K562 (cell line): ENCODE measurements around the gene CPNE9. TPM values are rescaled to one million over a fixed set of nuclear protein-coding genes. Genes with fewer than 3 reads are reported as not detected.

Source experiments
- ATAC-seq: fragments of 200-7000 bp; cut with Tn5 transposase; 3 replicates; pipeline ENCODE4 v1.9.1; 2020; ENCODE audit warnings: moderate library complexity
- BruUV-seq: library from RNA; stranded (reverse); fragments of 400-500 nt; replicated peaks from 2 replicates; lab custom pipeline; 2021; lab: Mats Ljungman, UMichigan
- CTCF ChIA-PET: fragments of 300-600 bp; formaldehyde crosslinking; extraction: SDS; loops from one replicate; lab custom pipeline; 2021; ENCODE audit warnings: low intra/inter-chr PET ratio; lab: Yijun Ruan, JAX
- POLR2A ChIA-PET: fragments of 300-600, 350-650 bp; sonication (Branson Sonifier 250); formaldehyde crosslinking; extraction: SDS; loops from one replicate; lab custom pipeline; 2021; ENCODE audit warnings: antibody characterized with exemption, inconsistent platforms; lab: Yijun Ruan, JAX
- DNase-seq, 4 experiments: peaks; one replicate each; pipeline versions ENCODE4 v3.0.0 to v3.0.0-alpha.2; 2011 to 2018; ENCODE audit warnings: low spot score in 3 of 4, mixed read lengths in 3 of 4; ENCODE audit errors: extremely low read depth in 1 of 4
- FAIRE-seq: peaks from 2 replicates; lab custom pipeline; 2011; peaks lifted over from hg19 to GRCh38; lab: Jason Lieb, UNC
- H2AFZ ChIP-seq: 2 replicates; pipeline ENCODE4 v1.6.0; 2011; ENCODE audit warnings: low read depth, low read length, control low read depth, inconsistent platforms
- H3K27ac ChIP-seq: fragments of 200-600 bp; 3 replicates; pipeline ENCODE4 v1.8.0; 2011; ENCODE audit warnings: low read depth, mild to moderate bottlenecking, control low read depth, inconsistent platforms, low read length, moderate library complexity, mixed read lengths; ENCODE audit errors: extremely low read depth
- H3K27me3 ChIP-seq, 2 experiments: fragments of 300-600 bp in 1 of 2; 2 replicates in 1 of 2; 3 replicates in 1 of 2; pipeline versions ENCODE4 v1.6.0 to v1.8.0; 2011; ENCODE audit warnings: inconsistent platforms in 2 of 2, low read length in 2 of 2, mild to moderate bottlenecking in 1 of 2, mixed read lengths in 1 of 2, moderate library complexity in 1 of 2; ENCODE audit not compliant: control insufficient read depth in 2 of 2, insufficient read depth in 2 of 2
- H3K36me3 ChIP-seq: fragments of 300-600 bp; 3 replicates; pipeline ENCODE4 v1.8.0; 2011; ENCODE audit warnings: mild to moderate bottlenecking, low read length, inconsistent platforms; ENCODE audit not compliant: control insufficient read depth, insufficient read depth
- H3K4me1 ChIP-seq, 2 experiments: fragments of 200-600 bp in 1 of 2; replicated peaks in 1 of 2; 2 replicates in 1 of 2; 3 replicates in 1 of 2; pipeline versions ENCODE4 v1.5.1 to v1.8.0; 2011; ENCODE audit warnings: inconsistent platforms in 2 of 2, low read length in 2 of 2, mild to moderate bottlenecking in 1 of 2, mixed read lengths in 1 of 2, moderate library complexity in 1 of 2; ENCODE audit not compliant: control insufficient read depth in 2 of 2, insufficient read depth in 2 of 2
- H3K4me2 ChIP-seq: 2 replicates; pipeline ENCODE4 v1.6.1; 2011; ENCODE audit warnings: low read length, control low read depth, inconsistent platforms, mixed read lengths; ENCODE audit not compliant: insufficient read depth
- H3K4me3 ChIP-seq: fragments of 200-600 bp; sonication (generic), shearing (Covaris generic); 2 replicates; pipeline ENCODE4 v1.5.1; 2016; ENCODE audit warnings: control low read depth, inconsistent platforms
- H3K79me2 ChIP-seq: fragments of 200-600 bp; 3 replicates; pipeline ENCODE4 v1.8.0; 2011; ENCODE audit warnings: low read length, inconsistent platforms; ENCODE audit not compliant: control insufficient read depth, insufficient read depth
- H3K9ac ChIP-seq, 2 experiments: 2 replicates each; pipeline versions ENCODE4 v1.6.0 to v1.6.1; 2011; ENCODE audit warnings: low read depth in 2 of 2, low read length in 2 of 2, control low read depth in 1 of 2, inconsistent platforms in 1 of 2, mild to moderate bottlenecking in 1 of 2, mixed read lengths in 1 of 2; ENCODE audit not compliant: insufficient read depth in 1 of 2
- H3K9me1 ChIP-seq: one replicate; pipeline ENCODE4 v1.6.0; 2011; ENCODE audit warnings: inconsistent platforms, mild to moderate bottlenecking, low read length, moderate library complexity; ENCODE audit not compliant: control insufficient read depth, insufficient read depth
- H3K9me3 ChIP-seq: replicated peaks from 2 replicates; pipeline ENCODE4 v1.5.1; 2011; ENCODE audit warnings: low read depth, low read length, inconsistent platforms; ENCODE audit not compliant: control insufficient read depth, insufficient read depth
- H4K20me1 ChIP-seq: replicated peaks from 2 replicates; pipeline ENCODE4 v1.6.1; 2011; ENCODE audit warnings: low read length, inconsistent platforms, mixed read lengths; ENCODE audit not compliant: control insufficient read depth, insufficient read depth
- ARID1B ChIP-seq: fragments of 450-650 bp; IDR thresholded peaks from 2 replicates; pipeline ENCODE4 v1.6.1; 2016; ENCODE audit warnings: antibody characterized with exemption, mild to moderate bottlenecking, inconsistent platforms
- HDAC6 ChIP-seq: IDR thresholded peaks from 2 replicates; pipeline ENCODE4 v1.6.1; 2012; ENCODE audit warnings: low read depth, mild to moderate bottlenecking, control low read depth, inconsistent platforms, low read length, moderate library complexity
- MAFK ChIP-seq: IDR thresholded peaks from 2 replicates; pipeline ENCODE4 v1.6.1; 2011; ENCODE audit warnings: low read length, improper control_type of control experiment
- PCBP1 ChIP-seq: fragments of 200-400 bp; formaldehyde crosslinking; IDR thresholded peaks from 2 replicates; pipeline ENCODE4 v1.6.1; 2018; ENCODE audit warnings: mild to moderate bottlenecking, low read depth, low read length; ENCODE audit not compliant: poor library complexity, severe bottlenecking
- RBM34 ChIP-seq: fragments of 200-400 bp; formaldehyde crosslinking; IDR thresholded peaks from 2 replicates; pipeline ENCODE4 v1.6.1; 2018; ENCODE audit warnings: low read length, borderline replicate concordance; ENCODE audit not compliant: insufficient read depth
- TRIM25 ChIP-seq: fragments of 450-650 bp; IDR thresholded peaks from 2 replicates; pipeline ENCODE4 v1.7.0; 2016; ENCODE audit warnings: borderline replicate concordance
- ZNF197 ChIP-seq: fragments of 200-800 bp; sonication (Bioruptor generic); IDR thresholded peaks from 2 replicates; pipeline ENCODE4 v1.6.1; 2016; ENCODE audit warnings: low read depth, missing genetic modification characterization, missing compliant biosample characterization
- ZNF318 ChIP-seq, 2 experiments: fragments of 450-650 bp; IDR thresholded peaks; 2 replicates each; pipeline ENCODE4 v1.6.1; 2016; ENCODE audit warnings: mild to moderate bottlenecking in 2 of 2, borderline replicate concordance in 1 of 2, low read depth in 1 of 2, moderate library complexity in 1 of 2
- WGBS: fragments of 100-300 bp; shearing (Covaris generic); methylation state at CpG from one replicate; pipeline ENCODE4 v1.1.6; 2016; ENCODE audit warnings: low coverage, mixed read lengths; ENCODE audit not compliant: insufficient coverage; ENCODE audit errors: missing lambda C conversion rate; 5-methylcytosine and 5-hydroxymethylcytosine counted together
- in situ Hi-C: fragments of 300-500 bp; cut with MboI; formaldehyde crosslinking; loops from 4 replicates; pipeline ENCODE4 v1.15.0; 2018; ENCODE audit warnings: inconsistent platforms, mixed read lengths
- intact Hi-C: fragments of 100-400 bp; cut with micrococcal nuclease; formaldehyde crosslinking; loops from 2 replicates; pipeline ENCODE4 v1.14.2; 2022
- polyA plus RNA-seq, 8 experiments: library from polyadenylated mRNA; depleted of rRNA in 4 of 8; stranded (reverse) in 5 of 8; unstranded in 3 of 8; fragments of >200 nt; fragmentation: Nextera tagmentation in 2 of 8; fragmentation: Illumina TruSeq in 1 of 8; extraction: Ambion mirVana in 2 of 8; extraction: Trizol in 1 of 8; gene quantifications; 2 replicates each; pipeline versions ENCODE4 v1.2.1 to v1.2.3, GENCODE V29; 2011 to 2014; ENCODE audit warnings: inconsistent platforms in 1 of 8, missing spikeins in 1 of 8
- total RNA-seq, 7 experiments: library from RNA; depleted of rRNA in 6 of 7; stranded (reverse); fragments of >200 nt in 6 of 7; fragmentation: Illumina TruSeq in 2 of 7; extraction: Trizol in 2 of 7; gene quantifications; 2 replicates each; pipeline versions ENCODE4 v1.2.1 to v1.2.3, GENCODE V29; 2011 to 2021; ENCODE audit warnings: low replicate concordance in 1 of 7
- TF ChIP-seq, protein P1 (sequence below): fragments of 450-650 bp; formaldehyde crosslinking; IDR thresholded peaks from 2 replicates; pipeline ENCODE4 v1.4.0; 2020; ENCODE audit warnings: mild to moderate bottlenecking, mixed read lengths

CPNE9 gene
- total and polyA plus RNA-seq, 9 of the 15 experiments (the other 6 are each of a cell fraction or from before 2014, with no cell fraction given), result 0.22 to 0.56 (median 0.29) TPM; not detected in 3

- DNase-seq (no peak), ATAC-seq (no peak), FAIRE-seq (no peak)
- intact Hi-C loops, result no loop called here
- Histone ChIP-seq H3K27me3 (no peaks in the 10 kb centered on the region), H3K9ac (no peak overlapping the region), H3K9me1 (no peaks in the 10 kb centered on the region), H3K79me2 (no peaks in the 10 kb centered on the region), H3K36me3 (peaks cover 87% of the 10 kb centered on the region; the same call in 2 of the 3 replicates), H4K20me1 (no peaks in the 10 kb centered on the region), H3K27ac (no peak overlapping the region), H3K4me2 (no peak overlapping the region), H3K4me3 (no peak overlapping the region), H3K4me1 (no peaks in the 10 kb centered on the region), H3K9me3 (no peaks in the 10 kb centered on the region), H2AFZ (no peak overlapping the region)
- no TSS peak for BruUV-seq
- POLR2A ChIA-PET, result interaction anchor here (0.9 to 3.6 kb wide), 2 partner anchors 10 to 14 kb away, joined by 4 to 15 read pairs; no protein-coding TSS in a partner anchor
- CTCF ChIA-PET, result no interaction called here
- in situ Hi-C loops, result no loop called here
- 81% methylated on average over 6 of the region's 6 CpGs for WGBS
- TF ChIP-seq ZNF197 (no peak), TRIM25 (no peak), HDAC6 (no peak), RBM34 (no peak), ARID1B (no peak), PCBP1 (no peak), ZNF318 (IDR thresholded peaks at IDR 0.05; ENCODE audit: borderline replicate concordance in 1 of 2, low read depth in 1 of 2) (no peak), MAFK (no peak)
- TF ChIP-seq, protein P1, sequence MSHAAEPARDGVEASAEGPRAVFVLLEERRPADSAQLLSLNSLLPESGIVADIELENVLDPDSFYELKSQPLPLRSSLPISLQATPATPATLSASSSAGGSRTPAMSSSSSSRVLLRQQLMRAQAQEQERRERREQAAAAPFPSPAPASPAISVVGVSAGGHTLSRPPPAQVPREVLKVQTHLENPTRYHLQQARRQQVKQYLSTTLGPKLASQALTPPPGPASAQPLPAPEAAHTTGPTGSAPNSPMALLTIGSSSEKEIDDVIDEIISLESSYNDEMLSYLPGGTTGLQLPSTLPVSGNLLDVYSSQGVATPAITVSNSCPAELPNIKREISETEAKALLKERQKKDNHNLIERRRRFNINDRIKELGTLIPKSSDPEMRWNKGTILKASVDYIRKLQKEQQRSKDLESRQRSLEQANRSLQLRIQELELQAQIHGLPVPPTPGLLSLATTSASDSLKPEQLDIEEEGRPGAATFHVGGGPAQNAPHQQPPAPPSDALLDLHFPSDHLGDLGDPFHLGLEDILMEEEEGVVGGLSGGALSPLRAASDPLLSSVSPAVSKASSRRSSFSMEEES (CRISPR knock-in tag), result no peak
Observed at GRCh38 chr3:9679476-9680080, 24.1 kb upstream of the CPNE9 start.
